H9 (cell line): ENCODE measurements around the gene DYDC1. TPM values are rescaled to one million over a fixed set of nuclear protein-coding genes. Genes with fewer than 3 reads are reported as not detected.

ENCODE experiments used
- DNase-seq: peaks from one replicate; pipeline ENCODE4 v3.0.0-alpha.2; 2017
- H2AFZ ChIP-seq: one replicate; pipeline ENCODE4 v1.6.1; 2013; ENCODE audit warnings: mild to moderate bottlenecking, low read length, control low read depth, moderate library complexity
- H2AK5ac ChIP-seq: 2 replicates; pipeline ENCODE4 v1.6.1; 2013; ENCODE audit warnings: low read length, control low read depth, mixed read lengths; ENCODE audit not compliant: insufficient read length
- H2BK120ac ChIP-seq: one replicate; pipeline ENCODE4 v1.6.1; 2013; ENCODE audit warnings: low read depth, mild to moderate bottlenecking, low read length, control low read depth, inconsistent platforms; ENCODE audit not compliant: poor library complexity, severe bottlenecking
- H2BK12ac ChIP-seq: 2 replicates; pipeline ENCODE4 v1.6.1; 2013; ENCODE audit warnings: low read length, control low read depth, mixed read lengths, low read depth; ENCODE audit not compliant: insufficient read length
- H2BK15ac ChIP-seq: 2 replicates; pipeline ENCODE4 v1.6.1; 2013; ENCODE audit warnings: low read depth, low read length, control low read depth
- H2BK20ac ChIP-seq: one replicate; pipeline ENCODE4 v1.6.1; 2013; ENCODE audit warnings: low read depth, mild to moderate bottlenecking, low read length, control low read depth, inconsistent platforms; ENCODE audit not compliant: poor library complexity, severe bottlenecking
- H2BK5ac ChIP-seq: 2 replicates; pipeline ENCODE4 v1.6.1; 2013; ENCODE audit warnings: low read length, control low read depth, mixed read lengths; ENCODE audit not compliant: insufficient read length
- H3K14ac ChIP-seq: 2 replicates; pipeline ENCODE4 v1.6.1; 2013; ENCODE audit warnings: low read length, control low read depth; ENCODE audit not compliant: insufficient read depth
- H3K18ac ChIP-seq: 2 replicates; pipeline ENCODE4 v1.6.1; 2013; ENCODE audit warnings: low read depth, mild to moderate bottlenecking, mixed read lengths, low read length, control low read depth; ENCODE audit not compliant: insufficient read length
- H3K23ac ChIP-seq: 2 replicates; pipeline ENCODE4 v1.6.1; 2013; ENCODE audit warnings: low read length, control low read depth, mixed read lengths, low read depth; ENCODE audit not compliant: insufficient read length
- H3K23me2 ChIP-seq: 2 replicates; pipeline ENCODE4 v1.6.1; 2013; ENCODE audit warnings: low read depth, mild to moderate bottlenecking, mixed read lengths, low read length, control low read depth; ENCODE audit not compliant: insufficient read length, poor library complexity, severe bottlenecking
- H3K27ac ChIP-seq: 2 replicates; pipeline ENCODE4 v1.5.1; 2013; ENCODE audit warnings: low read length, control low read depth, mixed read lengths, low read depth; ENCODE audit not compliant: insufficient read length
- H3K27me3 ChIP-seq: 2 replicates; pipeline ENCODE4 v1.6.1; 2013; ENCODE audit warnings: low read length, control low read depth, inconsistent platforms; ENCODE audit not compliant: insufficient read depth
- H3K4ac ChIP-seq: 2 replicates; pipeline ENCODE4 v1.6.1; 2013; ENCODE audit warnings: low read depth, mild to moderate bottlenecking, control low read depth, inconsistent platforms, low read length, moderate library complexity
- H3K4me1 ChIP-seq: 2 replicates; pipeline ENCODE4 v1.6.1; 2013; ENCODE audit warnings: low read length, control low read depth, inconsistent platforms; ENCODE audit not compliant: insufficient read depth
- H3K4me2 ChIP-seq: 2 replicates; pipeline ENCODE4 v1.6.1; 2013; ENCODE audit warnings: low read length, control low read depth, mixed read lengths; ENCODE audit not compliant: insufficient read length, insufficient read depth
- H3K56ac ChIP-seq: 2 replicates; pipeline ENCODE4 v1.6.1; 2013; ENCODE audit warnings: low read depth, mild to moderate bottlenecking, mixed read lengths, low read length, control low read depth; ENCODE audit not compliant: insufficient read length
- H3K79me1 ChIP-seq: 2 replicates; pipeline ENCODE4 v1.6.1; 2013; ENCODE audit warnings: low read depth, mild to moderate bottlenecking, moderate library complexity, low read length, control low read depth, inconsistent platforms; ENCODE audit not compliant: insufficient read depth, poor library complexity, severe bottlenecking
- H3K79me2 ChIP-seq: 2 replicates; pipeline ENCODE4 v1.6.1; 2013; ENCODE audit warnings: low read length, control low read depth, inconsistent platforms; ENCODE audit not compliant: insufficient read depth
- H3K9ac ChIP-seq: 2 replicates; pipeline ENCODE4 v1.6.1; 2013; ENCODE audit warnings: low read length, control low read depth, mixed read lengths; ENCODE audit not compliant: insufficient read length; ENCODE audit errors: extremely low read depth
- H3K9me3 ChIP-seq: one replicate; pipeline ENCODE4 v1.6.1; 2013; ENCODE audit warnings: low read depth, low read length, inconsistent platforms; ENCODE audit not compliant: control insufficient read depth
- H3T11ph ChIP-seq: one replicate; pipeline ENCODE4 v1.6.1; 2013; ENCODE audit warnings: mild to moderate bottlenecking, low read length, control low read depth, inconsistent platforms
- H4K20me1 ChIP-seq: one replicate; pipeline ENCODE4 v1.6.1; 2013; ENCODE audit not compliant: control insufficient read depth, insufficient read length, insufficient read depth
- H4K5ac ChIP-seq: 2 replicates; pipeline ENCODE4 v1.6.1; 2013; ENCODE audit warnings: low read depth, mild to moderate bottlenecking, mixed read lengths, low read length, control low read depth; ENCODE audit not compliant: insufficient read length
- H4K8ac ChIP-seq: replicated peaks from 2 replicates; pipeline ENCODE4 v1.6.1; 2013; ENCODE audit warnings: low read length, control low read depth, mixed read lengths, low read depth; ENCODE audit not compliant: insufficient read length
- H4K91ac ChIP-seq: 2 replicates; pipeline ENCODE4 v1.6.1; 2013; ENCODE audit warnings: low read depth, mild to moderate bottlenecking, moderate library complexity, mixed read lengths, low read length, control low read depth; ENCODE audit not compliant: insufficient read length
- H3K27ac Mint-ChIP-seq, 3 experiments: 2 replicates in 2 of 3; 3 replicates in 1 of 3; pipeline ENCODE4 v1.8.0; 2020 to 2021; ENCODE audit warnings: mixed read lengths in 3 of 3, mild to moderate bottlenecking in 1 of 3, moderate library complexity in 1 of 3
- H3K27me3 Mint-ChIP-seq: 2 replicates; pipeline ENCODE4 v1.8.0; 2021; ENCODE audit warnings: low read depth, mild to moderate bottlenecking, moderate library complexity, mixed read lengths
- H3K36me3 Mint-ChIP-seq, 3 experiments: 2 replicates in 2 of 3; 3 replicates in 1 of 3; pipeline ENCODE4 v1.8.0; 2020 to 2021; ENCODE audit warnings: low read depth in 3 of 3, mixed read lengths in 3 of 3; ENCODE audit not compliant: insufficient read depth in 1 of 3
- H3K4me1 Mint-ChIP-seq, 2 experiments: 2 replicates each; pipeline ENCODE4 v1.8.0; 2020; ENCODE audit warnings: mixed read lengths in 2 of 2
- H3K4me3 Mint-ChIP-seq, 2 experiments: 2 replicates in 1 of 2; 3 replicates in 1 of 2; pipeline ENCODE4 v1.8.0; 2020 to 2021; ENCODE audit warnings: mild to moderate bottlenecking in 2 of 2, mixed read lengths in 2 of 2, moderate library complexity in 1 of 2
- H3K9me3 Mint-ChIP-seq, 2 experiments: 2 replicates in 1 of 2; 3 replicates in 1 of 2; pipeline ENCODE4 v1.8.0; 2020; ENCODE audit warnings: mild to moderate bottlenecking in 2 of 2, mixed read lengths in 2 of 2, moderate library complexity in 1 of 2
- CTCF ChIP-seq: fragments of 200-600 bp; sonication (generic); conservative IDR thresholded peaks from 3 replicates; pipeline ENCODE4 v1.8.0; 2021; ENCODE audit warnings: antibody characterized with exemption, mild to moderate bottlenecking
- WGBS: extraction: QIAGEN DNeasy Blood & Tissue Kit; methylation state at CpG from one replicate; pipeline ENCODE4 v1.1.7; 2013; ENCODE audit warnings: missing lambda C conversion rate, low lambda C conversion rate, mixed read lengths; ENCODE audit not compliant: insufficient read length; ENCODE audit errors: extremely low coverage; 5-methylcytosine and 5-hydroxymethylcytosine counted together
- total RNA-seq: library from RNA; stranded (reverse); gene quantifications from 2 replicates; pipeline ENCODE4 v1.2.1, GENCODE V29; 2021

The DYDC1 gene
- total RNA-seq, 1 experiment from 2014 or later, result not detected

GRCh38 chr10:80315391-80315790, 41.2 kb downstream of the DYDC1 start:
- no peak overlapping the region for H3K56ac ChIP-seq
- no peak overlapping the region for H4K5ac ChIP-seq
- no peaks in the 10 kb centered on the region; a peak in 1 of 7 replicates for H3K36me3 Mint-ChIP-seq
- no peaks in the 10 kb centered on the region for H4K20me1 ChIP-seq
- no peak overlapping the region for H2AK5ac ChIP-seq
- H3K18ac ChIP-seq, result no peak overlapping the region
- H3K27me3 ChIP-seq, result no peaks in the 10 kb centered on the region
- no peaks in the 10 kb centered on the region for H3K79me2 ChIP-seq
- no peak overlapping the region for H4K91ac ChIP-seq
- H3K4me2 ChIP-seq, result no peak overlapping the region
- no peak overlapping the region for H2BK12ac ChIP-seq
- H2BK15ac ChIP-seq, result no peak overlapping the region
- H2BK5ac ChIP-seq, result no peak overlapping the region
- H3K27ac ChIP-seq, result no peak overlapping the region
- H2BK120ac ChIP-seq, result no peak overlapping the region
- H3K79me1 ChIP-seq, result no peaks in the 10 kb centered on the region
- no peaks in the 10 kb centered on the region for H3K9me3 ChIP-seq
- no peak overlapping the region for H3K4ac ChIP-seq
- H3K9me3 Mint-ChIP-seq, result peaks cover 0 to 4% of the 10 kb centered on the region in 2 experiments; a peak in 2 of 5 replicates
- WGBS, result no CpG with 5 or more reads among the region's 21 CpGs
- no peak overlapping the region for H3K27ac Mint-ChIP-seq
- no peak for DNase-seq
- no peak overlapping the region for H3T11ph ChIP-seq
- 0 out of 2 replicates have a peak, but pooled peaks cover 2% of the 10 kb centered on the region for H3K27me3 Mint-ChIP-seq
- no peak overlapping the region for H3K23ac ChIP-seq
- no peak overlapping the region for H3K9ac ChIP-seq
- TF ChIP-seq CTCF, result no peak
- no peaks in the 10 kb centered on the region for H3K4me1 ChIP-seq
- no peak overlapping the region for H4K8ac ChIP-seq
- H3K4me3 Mint-ChIP-seq, result no peak overlapping the region
- no peaks in the 10 kb centered on the region for H3K23me2 ChIP-seq
- no peak overlapping the region for H2BK20ac ChIP-seq
- H3K14ac ChIP-seq, result no peak overlapping the region; the same call in 1 of the 2 replicates
- H3K4me1 Mint-ChIP-seq, result no peaks in the 10 kb centered on the region
- H2AFZ ChIP-seq, result no peak overlapping the region
